H7 (cell line): ENCODE measurements around the gene APP. TPM values are rescaled to one million over a fixed set of nuclear protein-coding genes. Genes with fewer than 3 reads are reported as not detected.

Experiments
- DNase-seq: peaks from one replicate; pipeline ENCODE4 v3.0.0; 2012
- H3K27me3 ChIP-seq: 2 replicates; pipeline ENCODE4 v1.6.0; 2011; ENCODE audit warnings: mild to moderate bottlenecking, low read length; ENCODE audit not compliant: control insufficient read depth, insufficient read depth
- H3K36me3 ChIP-seq: replicated peaks from 2 replicates; pipeline ENCODE4 v1.5.1; 2011; ENCODE audit warnings: low read length; ENCODE audit not compliant: control insufficient read depth, insufficient read depth
- H3K4me3 ChIP-seq: 2 replicates; pipeline ENCODE4 v1.5.1; 2011; ENCODE audit warnings: low read depth, mild to moderate bottlenecking, control low read depth, low read length, moderate library complexity; ENCODE audit not compliant: insufficient read depth
- total RNA-seq: library from RNA; depleted of rRNA; stranded (reverse); fragments of >200 nt; shearing (Covaris generic); gene quantifications from 2 replicates; pipeline ENCODE4 v1.2.3, GENCODE V29; 2014

APP gene
- total RNA-seq, 1 experiment from 2014 or later, result 316 TPM

- DNase-seq, result no peak
- no peak overlapping the region for H3K4me3 ChIP-seq
- H3K27me3 ChIP-seq, result no peaks in the 10 kb centered on the region
- H3K36me3 ChIP-seq, result peaks cover 10% of the 10 kb centered on the region
These were observed 213.4 kb downstream of the APP start for GRCh38 chr21:25956993-25957714.

DNA sequence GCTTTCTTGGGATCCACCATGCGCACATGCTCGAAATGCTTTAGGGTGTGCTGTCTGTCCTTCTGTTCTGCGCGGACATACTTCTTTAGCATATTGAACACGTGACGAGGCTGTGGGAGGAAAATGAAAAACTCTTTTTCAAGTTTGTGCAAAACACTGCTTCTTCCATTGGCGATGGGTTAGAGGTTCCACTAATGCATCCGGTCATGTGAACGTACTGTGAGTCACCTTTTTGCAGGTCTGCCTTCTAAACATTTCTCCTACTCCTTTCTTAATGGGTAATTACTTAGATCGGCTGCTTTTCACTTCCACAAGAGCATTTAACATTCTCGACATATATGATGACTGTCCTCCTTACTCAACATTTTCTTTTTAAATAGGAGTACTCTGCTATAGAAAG lies 214.9 kb downstream of the APP start:
- Histone ChIP-seq H3K36me3 (peaks cover 12% of the 10 kb centered on the region), H3K4me3 (no peak overlapping the region), H3K27me3 (no peaks in the 10 kb centered on the region)
- no peak for DNase-seq

DNA sequence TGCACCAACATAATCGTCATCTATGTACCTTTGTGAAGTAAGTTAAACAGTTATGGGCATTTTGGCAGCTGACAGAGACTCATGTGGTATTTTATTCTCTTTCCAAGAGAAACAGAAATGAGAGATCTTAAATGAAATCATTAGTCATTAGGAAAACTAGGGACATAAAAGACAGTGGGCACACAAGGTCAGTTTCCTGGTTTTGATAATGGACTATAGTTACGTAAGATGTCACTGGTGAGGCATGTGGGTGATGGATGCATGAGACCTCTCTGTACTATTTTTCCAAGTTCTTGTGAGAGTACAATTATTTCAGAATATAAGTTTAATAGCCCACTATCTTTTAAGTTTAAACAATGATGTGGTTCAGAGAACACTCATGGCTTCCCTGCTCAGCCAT lies 216.9 kb downstream of the APP start:
- H3K4me3 ChIP-seq, result no peak overlapping the region
- H3K27me3 ChIP-seq, result no peaks in the 10 kb centered on the region
- H3K36me3 ChIP-seq, result peaks cover 14% of the 10 kb centered on the region
- no peak for DNase-seq

DNA sequence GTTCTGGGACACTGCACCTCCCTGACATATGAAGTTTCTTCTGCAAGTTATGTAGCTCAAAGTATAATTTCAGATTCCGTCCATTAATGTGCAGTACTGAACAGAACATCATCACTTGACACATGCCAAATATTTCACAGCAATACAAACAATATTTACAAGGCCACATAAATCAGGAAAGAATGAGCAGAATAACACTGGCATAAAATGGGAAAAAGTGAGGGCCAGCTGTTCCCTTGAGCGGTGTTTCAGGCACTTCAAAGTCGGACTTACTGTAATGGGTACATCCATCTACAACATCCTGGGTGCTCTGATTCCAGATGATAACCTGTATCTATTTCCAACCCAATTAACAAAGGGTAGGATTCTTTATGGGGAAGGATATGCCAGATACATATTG lies 217.4 kb downstream of the APP start:
- no peak overlapping the region for H3K4me3 ChIP-seq
- no peaks in the 10 kb centered on the region for H3K27me3 ChIP-seq
- no peak for DNase-seq
- H3K36me3 ChIP-seq, result peaks cover 12% of the 10 kb centered on the region

DNA sequence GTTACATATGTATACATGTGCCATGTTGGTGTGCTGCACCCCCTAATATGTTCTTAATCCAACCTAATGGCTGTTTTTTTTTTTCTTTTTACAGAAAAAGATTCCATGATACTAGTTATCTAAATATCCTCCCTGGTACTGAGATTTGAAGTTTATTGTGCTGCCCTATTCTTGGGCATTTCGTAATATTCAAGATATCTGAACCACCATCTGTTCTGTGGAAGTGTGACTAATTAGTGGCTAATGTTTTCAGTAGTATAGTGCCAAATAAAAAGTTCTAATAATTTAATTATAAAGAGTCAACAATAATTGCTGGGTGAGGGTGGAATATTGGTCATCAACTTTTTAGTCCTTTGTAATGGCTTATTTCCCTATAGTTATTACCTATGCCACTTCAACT lies 218.3 kb downstream of the APP start:
- DNase-seq, result no peak
- peaks cover 12% of the 10 kb centered on the region for H3K36me3 ChIP-seq
- no peaks in the 10 kb centered on the region for H3K27me3 ChIP-seq
- H3K4me3 ChIP-seq, result no peak overlapping the region

GRCh38 chr21:25949701-25950100 lies 220.9 kb downstream of the APP start:
- no peaks in the 10 kb centered on the region for H3K27me3 ChIP-seq
- peaks cover 8% of the 10 kb centered on the region for H3K36me3 ChIP-seq
- no peak overlapping the region for H3K4me3 ChIP-seq
- no peak for DNase-seq

DNA sequence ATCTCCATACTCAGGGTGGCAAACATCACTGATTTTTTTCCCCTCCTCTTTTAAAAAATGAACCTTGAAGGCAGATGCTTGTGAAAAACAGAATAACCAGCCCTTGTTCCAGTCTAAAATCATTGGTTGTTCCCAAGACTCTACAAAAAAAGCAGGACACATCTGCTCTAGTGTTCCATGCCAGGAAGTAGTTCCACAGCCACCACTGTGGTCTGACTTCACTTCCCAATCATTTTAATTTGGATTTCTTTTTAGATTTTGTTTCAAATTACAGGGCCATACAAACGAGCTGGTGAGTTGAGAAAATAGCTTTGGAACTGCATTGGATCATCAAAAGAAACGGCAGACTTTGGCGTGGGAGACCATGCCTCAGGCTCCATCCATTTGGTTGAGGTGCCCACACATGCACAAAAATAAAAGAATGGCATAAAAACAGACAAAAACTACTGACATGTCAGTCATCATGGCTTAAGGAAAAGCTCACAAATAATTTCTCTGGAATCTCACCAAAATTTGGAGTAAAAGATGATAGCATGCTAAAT lies 225.8 kb downstream of the APP start:
- no peaks in the 10 kb centered on the region for H3K27me3 ChIP-seq
- H3K36me3 ChIP-seq, result peaks cover 2% of the 10 kb centered on the region
- H3K4me3 ChIP-seq, result no peak overlapping the region
- DNase-seq, result no peak

DNA sequence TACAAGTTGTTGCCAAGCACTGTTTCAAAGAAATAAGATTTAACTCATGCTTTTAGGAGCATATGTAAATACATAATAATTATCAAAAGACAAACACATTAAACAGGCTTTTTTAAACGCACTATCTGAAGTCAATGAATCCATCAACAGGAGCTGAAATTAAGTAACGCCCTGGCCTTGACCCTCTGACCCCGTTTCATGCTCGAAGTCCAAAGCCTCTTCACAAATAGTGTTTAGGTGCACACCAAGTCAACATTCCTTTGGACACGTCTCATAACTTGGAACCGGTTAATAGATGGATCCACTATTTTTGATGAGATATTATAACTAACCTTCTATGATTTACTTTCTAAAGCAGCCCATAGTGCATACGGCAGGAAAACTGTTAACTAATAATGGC lies 226.5 kb downstream of the APP start:
- no peaks in the 10 kb centered on the region for H3K36me3 ChIP-seq
- no peaks in the 10 kb centered on the region for H3K27me3 ChIP-seq
- DNase-seq, result no peak
- no peak overlapping the region for H3K4me3 ChIP-seq

GRCh38 chr21:25942135-25942534 lies 228.4 kb downstream of the APP start:
- no peaks in the 10 kb centered on the region for H3K36me3 ChIP-seq
- no peaks in the 10 kb centered on the region for H3K27me3 ChIP-seq
- H3K4me3 ChIP-seq, result no peak overlapping the region
- DNase-seq, result no peak

GRCh38 chr21:25939396-25939761 lies 231.2 kb downstream of the APP start:
- Histone ChIP-seq H3K27me3 (no peaks in the 10 kb centered on the region), H3K4me3 (no peak overlapping the region), H3K36me3 (peaks cover 1% of the 10 kb centered on the region)
- no peak for DNase-seq

DNA sequence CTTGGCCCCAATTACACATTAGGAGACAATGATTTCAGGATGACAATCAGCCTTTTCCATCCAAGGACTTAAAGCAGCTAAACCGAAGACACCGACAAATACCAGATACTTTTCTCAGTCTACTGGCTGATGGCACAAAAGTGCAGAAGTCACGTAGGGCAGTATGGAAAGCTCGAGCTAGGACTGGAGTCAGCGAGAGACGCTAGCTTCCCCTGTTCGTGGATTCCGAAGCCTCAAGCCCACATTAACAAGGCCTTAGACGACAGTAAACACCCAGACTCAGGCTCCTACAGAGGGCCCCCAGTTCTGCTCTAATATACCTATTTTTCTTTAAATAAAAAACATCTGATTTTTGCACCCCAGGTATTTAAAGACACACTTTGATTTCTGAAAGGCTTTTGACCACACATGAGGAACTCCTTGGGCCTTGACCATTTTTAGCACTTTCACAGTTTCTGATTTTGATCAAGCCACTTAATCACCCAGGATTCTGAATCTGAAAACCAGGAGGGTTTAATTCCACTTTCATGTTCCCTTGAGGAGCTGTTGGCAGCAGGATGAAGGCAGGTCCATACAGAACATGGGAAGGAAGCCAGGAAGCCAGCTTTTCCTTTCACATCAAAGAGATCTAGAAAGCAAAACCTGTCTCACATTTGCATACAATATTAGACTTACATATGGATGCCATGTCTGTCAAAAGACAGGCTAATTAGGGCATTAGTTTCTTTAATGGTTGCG lies 231.7 kb downstream of the APP start:
- no peak for DNase-seq
- Histone ChIP-seq H3K4me3 (no peak overlapping the region), H3K27me3 (no peaks in the 10 kb centered on the region), H3K36me3 (peaks cover 1% of the 10 kb centered on the region)

GRCh38 chr21:25936776-25937175 lies 233.8 kb downstream of the APP start:
- H3K36me3 ChIP-seq, result peaks cover 1% of the 10 kb centered on the region
- DNase-seq, result no peak
- H3K27me3 ChIP-seq, result no peaks in the 10 kb centered on the region
- H3K4me3 ChIP-seq, result no peak overlapping the region

DNA sequence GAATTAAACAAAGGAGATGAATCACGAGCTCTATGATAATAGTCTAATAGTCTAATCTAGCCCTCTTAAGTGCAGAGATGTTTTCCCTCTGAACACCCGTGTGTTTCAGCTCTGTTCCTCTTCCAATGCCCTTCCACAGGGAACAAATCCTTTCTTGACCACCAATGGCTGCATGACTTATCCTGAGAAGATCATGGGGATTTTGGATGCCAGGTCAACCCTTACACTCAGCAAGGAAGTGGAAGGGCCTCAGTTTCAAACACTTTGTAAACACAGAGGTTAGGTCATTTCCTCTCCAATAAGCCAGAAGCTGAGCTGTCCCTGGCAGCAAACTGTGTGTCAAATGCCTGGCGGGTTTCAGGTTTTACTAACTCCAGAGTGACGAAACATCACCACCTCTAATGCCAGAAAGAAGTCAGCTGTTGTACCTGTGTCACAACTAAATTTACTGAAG lies 235.8 kb downstream of the APP start:
- no peak for DNase-seq
- Histone ChIP-seq H3K36me3 (peaks cover 1% of the 10 kb centered on the region), H3K4me3 (no peak overlapping the region)

DNA sequence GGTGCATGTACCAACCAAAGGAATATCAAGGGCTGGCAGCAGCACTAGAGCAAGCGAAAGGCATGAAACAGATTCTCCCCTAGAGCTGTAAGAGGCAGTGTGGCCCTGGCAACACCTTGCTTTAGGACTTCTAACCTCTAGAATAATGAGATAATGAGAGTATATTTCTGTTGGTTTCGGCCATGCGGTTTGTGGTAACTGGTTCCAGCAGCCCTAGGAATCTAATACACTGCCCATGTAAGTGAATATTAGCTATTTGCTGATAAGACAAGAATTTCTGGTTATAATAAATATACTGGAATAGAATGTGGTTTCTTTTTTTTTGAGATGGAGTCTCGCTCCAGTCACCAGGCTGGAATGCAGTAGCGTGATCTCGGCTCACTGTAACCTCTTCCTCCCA lies 236.4 kb downstream of the APP start:
- peaks cover 1% of the 10 kb centered on the region for H3K36me3 ChIP-seq
- no peak overlapping the region for H3K4me3 ChIP-seq
- DNase-seq, result no peak
- H3K27me3 ChIP-seq, result no peaks in the 10 kb centered on the region

More for the DNA sequence above, 235.8 kb downstream of the APP start:
- H3K27me3 ChIP-seq, result no peaks in the 10 kb centered on the region

DNA sequence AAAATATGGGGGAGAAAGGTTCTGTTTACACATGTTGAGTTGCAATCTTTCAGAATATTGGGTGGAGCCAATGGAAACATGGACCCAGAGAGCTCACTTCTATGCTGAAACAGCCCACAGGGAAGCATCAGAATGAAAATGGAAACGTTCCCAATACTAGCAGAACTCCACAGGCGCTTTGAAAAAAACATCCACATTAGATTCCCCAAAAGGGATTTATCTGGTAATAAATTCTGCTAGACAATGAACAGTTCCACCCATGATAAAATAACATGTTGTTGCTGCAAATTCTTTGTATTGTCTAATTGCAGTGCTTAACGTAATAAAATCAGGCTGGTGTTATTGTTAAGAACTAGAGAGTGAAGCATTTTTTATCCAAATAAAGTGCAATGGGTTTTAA lies 238.8 kb downstream of the APP start:
- no peak for DNase-seq
- no peak overlapping the region for H3K4me3 ChIP-seq
- no peaks in the 10 kb centered on the region for H3K27me3 ChIP-seq
- H3K36me3 ChIP-seq, result peaks cover 1% of the 10 kb centered on the region
